ENCODE data around the gene GREB1. TPM values are rescaled to one million over a fixed set of nuclear protein-coding genes. Genes with fewer than 3 reads are reported as not detected.

Gene GREB1
- polyA plus RNA-seq, 1 of the 3 experiments (the other 2 are of a cell fraction), result 2.9 TPM

DNA sequence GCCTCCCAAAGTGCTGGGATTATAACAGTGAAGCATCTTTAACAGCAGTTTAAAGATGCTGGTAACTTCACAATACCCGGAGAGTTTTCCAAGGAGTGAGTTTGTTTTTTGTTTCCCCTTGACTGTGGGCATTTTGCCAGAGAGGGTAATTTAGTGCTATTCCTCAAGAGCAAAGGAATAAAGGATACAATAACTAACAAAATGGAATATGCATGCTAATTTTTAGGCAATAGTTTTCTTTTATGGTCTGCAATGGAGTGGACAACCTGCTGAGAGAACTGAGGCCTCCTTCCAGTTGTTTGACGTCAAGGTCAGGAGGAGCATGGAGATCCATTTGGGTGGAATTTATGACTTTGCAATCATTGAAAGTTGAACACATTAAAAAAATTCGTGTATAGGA lies 15.9 kb upstream of the GREB1 start:
- no peaks in the 10 kb centered on the region for H3K27me3 ChIP-seq (ENCODE audit: insufficient read depth)
- no peak for TF ChIP-seq MEF2A (IDR thresholded peaks at IDR 0.05; ENCODE audit: borderline replicate concordance, low read depth)
- TF ChIP-seq YY1 (IDR thresholded peaks at IDR 0.05; ENCODE audit: low read depth), result no peak
- TF ChIP-seq, protein P1, sequence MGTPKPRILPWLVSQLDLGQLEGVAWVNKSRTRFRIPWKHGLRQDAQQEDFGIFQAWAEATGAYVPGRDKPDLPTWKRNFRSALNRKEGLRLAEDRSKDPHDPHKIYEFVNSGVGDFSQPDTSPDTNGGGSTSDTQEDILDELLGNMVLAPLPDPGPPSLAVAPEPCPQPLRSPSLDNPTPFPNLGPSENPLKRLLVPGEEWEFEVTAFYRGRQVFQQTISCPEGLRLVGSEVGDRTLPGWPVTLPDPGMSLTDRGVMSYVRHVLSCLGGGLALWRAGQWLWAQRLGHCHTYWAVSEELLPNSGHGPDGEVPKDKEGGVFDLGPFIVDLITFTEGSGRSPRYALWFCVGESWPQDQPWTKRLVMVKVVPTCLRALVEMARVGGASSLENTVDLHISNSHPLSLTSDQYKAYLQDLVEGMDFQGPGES (IDR thresholded peaks at IDR 0.05; ENCODE audit: low read depth, low read length), result no peak
- no peak for TF ChIP-seq RCOR1 (IDR thresholded peaks at IDR 0.05; ENCODE audit: low read length)
- TF ChIP-seq, protein P2, sequence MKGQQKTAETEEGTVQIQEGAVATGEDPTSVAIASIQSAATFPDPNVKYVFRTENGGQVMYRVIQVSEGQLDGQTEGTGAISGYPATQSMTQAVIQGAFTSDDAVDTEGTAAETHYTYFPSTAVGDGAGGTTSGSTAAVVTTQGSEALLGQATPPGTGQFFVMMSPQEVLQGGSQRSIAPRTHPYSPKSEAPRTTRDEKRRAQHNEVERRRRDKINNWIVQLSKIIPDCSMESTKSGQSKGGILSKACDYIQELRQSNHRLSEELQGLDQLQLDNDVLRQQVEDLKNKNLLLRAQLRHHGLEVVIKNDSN (IDR thresholded peaks at IDR 0.05; ENCODE audit: borderline replicate concordance, low read depth), result no peak
- TF ChIP-seq CTCF (IDR thresholded peaks at IDR 0.05), result no peak
- no peak for TF ChIP-seq MXI1 (IDR thresholded peaks at IDR 0.05; ENCODE audit: low read depth, low read length)
- TF ChIP-seq TCF12 (IDR thresholded peaks at IDR 0.05), result no peak
- TF ChIP-seq TEAD4 (IDR thresholded peaks at IDR 0.05; ENCODE audit: borderline replicate concordance, insufficient read depth), result no peak
- TF ChIP-seq NFIC (IDR thresholded peaks at IDR 0.05; ENCODE audit: borderline replicate concordance), result no peak
- TF ChIP-seq POLR2AphosphoS5 (IDR thresholded peaks at IDR 0.05; ENCODE audit: low read depth, low read length), result no peak
- no peak for TF ChIP-seq FOXM1 (IDR thresholded peaks at IDR 0.05; ENCODE audit: low read depth)
- TF ChIP-seq RFX5 (IDR thresholded peaks at IDR 0.05; ENCODE audit: low read length), result no peak
- TF ChIP-seq, protein P3, sequence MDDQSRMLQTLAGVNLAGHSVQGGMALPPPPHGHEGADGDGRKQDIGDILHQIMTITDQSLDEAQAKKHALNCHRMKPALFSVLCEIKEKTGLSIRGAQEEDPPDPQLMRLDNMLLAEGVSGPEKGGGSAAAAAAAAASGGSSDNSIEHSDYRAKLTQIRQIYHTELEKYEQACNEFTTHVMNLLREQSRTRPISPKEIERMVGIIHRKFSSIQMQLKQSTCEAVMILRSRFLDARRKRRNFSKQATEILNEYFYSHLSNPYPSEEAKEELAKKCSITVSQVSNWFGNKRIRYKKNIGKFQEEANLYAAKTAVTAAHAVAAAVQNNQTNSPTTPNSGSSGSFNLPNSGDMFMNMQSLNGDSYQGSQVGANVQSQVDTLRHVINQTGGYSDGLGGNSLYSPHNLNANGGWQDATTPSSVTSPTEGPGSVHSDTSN (IDR thresholded peaks at IDR 0.05), result no peak
- no peak overlapping the region for H3K4me3 ChIP-seq (ENCODE audit: low read depth in 2 of 2, low read length in 1 of 2)
- H4K20me1 ChIP-seq (ENCODE audit: insufficient read depth), result no peaks in the 10 kb centered on the region
- no peaks in the 10 kb centered on the region for H3K79me2 ChIP-seq (ENCODE audit: insufficient read depth)
- 66% methylated on average over 3 of the region's 3 CpGs for WGBS (ENCODE audit: low lambda C conversion rate)
- POLR2A ChIA-PET, result interaction anchor here (0.6 kb wide), 1 partner anchor 113 kb away, joined by 7 read pairs; no protein-coding TSS in a partner anchor
- H3K36me3 ChIP-seq (replicated peaks in 1 of 2; ENCODE audit: control insufficient read depth in 1 of 2, insufficient read depth in 2 of 2, low read length in 1 of 2), result no peaks in the 10 kb centered on the region
- H2AFZ ChIP-seq (ENCODE audit: low read depth), result no peak overlapping the region
- H3K9me2 ChIP-seq, result no peaks in the 10 kb centered on the region
- no peaks in the 10 kb centered on the region for H3F3A ChIP-seq (replicated peaks; ENCODE audit: insufficient read depth)
- H3K9me3 ChIP-seq, result no peaks in the 10 kb centered on the region
- no peak overlapping the region for H3K9ac ChIP-seq
- CTCF ChIA-PET, result interaction anchor here (1.1 to 2.7 kb wide), 2 partner anchors 60 to 65 kb away, joined by 3 to 29 read pairs; no protein-coding TSS in a partner anchor
- no peak overlapping the region for H3K27ac ChIP-seq (ENCODE audit: low read depth in 2 of 2, low read length in 1 of 2)
- peaks cover 0 to 5% of the 10 kb centered on the region in 2 experiments; a peak in 2 of 4 replicates for H3K4me1 ChIP-seq (ENCODE audit: control insufficient read depth in 1 of 2, insufficient read depth in 2 of 2, low read depth in 1 of 2, low read length in 1 of 2)
- DNase-seq, result no peak
- no peak overlapping the region for H3K4me2 ChIP-seq
